ENCODE data around the gene FHOD3. TPM values are rescaled to one million over a fixed set of nuclear protein-coding genes. Genes with fewer than 3 reads are reported as not detected.

The FHOD3 gene
- total RNA-seq, 2 experiments from 2014 or later, result not detected

DNA sequence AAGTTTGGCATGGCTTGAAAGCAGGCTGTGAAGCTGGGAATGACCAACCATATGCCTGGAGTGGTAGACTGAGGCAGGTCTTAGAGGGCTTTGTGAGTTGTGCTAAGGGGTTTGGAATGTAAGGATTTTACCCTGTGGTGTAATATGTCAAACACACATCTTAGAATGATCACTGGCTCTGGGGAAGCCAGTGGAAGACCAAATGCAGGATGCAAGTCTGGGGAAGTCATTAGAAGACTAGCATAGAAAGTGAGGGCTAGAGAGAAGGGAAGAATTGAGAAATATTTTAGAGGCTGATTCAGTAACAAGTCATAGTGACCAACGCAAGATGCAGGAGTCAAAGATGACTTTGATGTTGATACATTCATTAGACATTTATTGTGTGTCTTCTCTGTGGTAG lies 3.5 kb upstream of the FHOD3 start:
- ATAC-seq (no peak), DNase-seq (no peak)
- Mint-ChIP-seq H3K9me3 (no peaks in the 10 kb centered on the region), H3K4me1 (ENCODE audit: low read depth) (no peaks in the 10 kb centered on the region), H3K27me3 (peaks cover 12% of the 10 kb centered on the region), H3K4me3 (no peak overlapping the region), H3K27ac (no peak overlapping the region), H3K36me3 (ENCODE audit: low read depth) (no peaks in the 10 kb centered on the region)
- TF ChIP-seq, protein P1, sequence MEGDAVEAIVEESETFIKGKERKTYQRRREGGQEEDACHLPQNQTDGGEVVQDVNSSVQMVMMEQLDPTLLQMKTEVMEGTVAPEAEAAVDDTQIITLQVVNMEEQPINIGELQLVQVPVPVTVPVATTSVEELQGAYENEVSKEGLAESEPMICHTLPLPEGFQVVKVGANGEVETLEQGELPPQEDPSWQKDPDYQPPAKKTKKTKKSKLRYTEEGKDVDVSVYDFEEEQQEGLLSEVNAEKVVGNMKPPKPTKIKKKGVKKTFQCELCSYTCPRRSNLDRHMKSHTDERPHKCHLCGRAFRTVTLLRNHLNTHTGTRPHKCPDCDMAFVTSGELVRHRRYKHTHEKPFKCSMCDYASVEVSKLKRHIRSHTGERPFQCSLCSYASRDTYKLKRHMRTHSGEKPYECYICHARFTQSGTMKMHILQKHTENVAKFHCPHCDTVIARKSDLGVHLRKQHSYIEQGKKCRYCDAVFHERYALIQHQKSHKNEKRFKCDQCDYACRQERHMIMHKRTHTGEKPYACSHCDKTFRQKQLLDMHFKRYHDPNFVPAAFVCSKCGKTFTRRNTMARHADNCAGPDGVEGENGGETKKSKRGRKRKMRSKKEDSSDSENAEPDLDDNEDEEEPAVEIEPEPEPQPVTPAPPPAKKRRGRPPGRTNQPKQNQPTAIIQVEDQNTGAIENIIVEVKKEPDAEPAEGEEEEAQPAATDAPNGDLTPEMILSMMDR (IDR thresholded peaks at IDR 0.05), result no peak
- CTCF ChIA-PET, result interaction anchor here (0.6 to 1.6 kb wide), 4 partner anchors 8 to 344 kb away, joined by 3 to 7 read pairs (median 4); no protein-coding TSS in a partner anchor
- intact Hi-C loops (cut with micrococcal nuclease), result no loop called here
- POLR2A ChIA-PET, result no interaction called here

DNA sequence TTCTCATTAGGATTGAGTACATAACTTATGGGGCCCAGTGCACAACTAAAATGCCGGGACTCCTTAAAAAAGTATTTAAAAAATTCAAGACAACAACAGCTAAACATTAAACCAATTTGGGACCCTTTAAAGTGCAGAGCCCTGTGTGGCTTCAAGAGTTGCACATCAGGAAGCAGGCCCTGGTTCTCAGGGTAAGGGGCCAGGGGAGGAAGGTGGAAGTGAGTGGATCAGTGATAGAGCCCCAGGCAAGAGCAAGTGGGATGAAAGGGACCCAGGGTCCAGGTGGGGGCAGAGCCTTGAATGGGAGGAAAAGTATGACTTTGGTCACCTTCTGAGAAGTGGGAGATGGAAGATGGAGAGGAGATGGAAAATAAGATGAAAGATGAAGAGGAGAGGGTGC lies 2.3 kb upstream of the FHOD3 start:
- no peaks in the 10 kb centered on the region for H3K9me3 Mint-ChIP-seq
- no peak overlapping the region for H3K27ac Mint-ChIP-seq
- no peak for DNase-seq
- H3K27me3 Mint-ChIP-seq, result peaks cover 16% of the 10 kb centered on the region
- no peaks in the 10 kb centered on the region for H3K4me1 Mint-ChIP-seq (ENCODE audit: low read depth)
- no peak overlapping the region for H3K4me3 Mint-ChIP-seq
- intact Hi-C loops (cut with micrococcal nuclease), result no loop called here
- no peak for ATAC-seq
- H3K36me3 Mint-ChIP-seq (ENCODE audit: low read depth), result no peaks in the 10 kb centered on the region
- POLR2A ChIA-PET, result no interaction called here
- CTCF ChIA-PET, result interaction anchor here (1.1 to 1.3 kb wide), 2 partner anchors 9 to 199 kb away, joined by 3 to 4 read pairs; no protein-coding TSS in a partner anchor
- TF ChIP-seq, protein P1 (IDR thresholded peaks at IDR 0.05), result no peak

DNA sequence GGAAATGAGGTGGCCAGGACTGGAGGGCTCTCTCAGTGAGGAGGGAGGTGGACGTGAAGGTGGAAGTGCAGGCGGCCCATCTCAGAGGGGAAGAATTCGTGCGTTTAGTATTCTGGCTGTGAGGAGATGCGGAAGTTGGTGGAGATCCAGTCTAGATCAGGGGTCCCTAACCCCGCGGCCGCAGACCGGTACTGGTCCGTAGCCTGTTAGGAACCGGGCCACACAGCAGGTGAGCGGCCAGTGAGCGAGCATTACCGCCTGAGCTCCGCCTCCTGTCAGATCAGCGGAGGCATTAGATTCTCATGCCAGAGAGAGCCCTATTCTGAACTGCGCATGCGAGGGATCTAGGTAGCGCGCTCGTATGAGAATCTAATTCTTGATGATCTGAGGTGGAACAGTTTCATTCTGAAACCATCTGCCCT lies 1.6 kb upstream of the FHOD3 start:
- ATAC-seq, result no peak
- H3K36me3 Mint-ChIP-seq (ENCODE audit: low read depth), result no peaks in the 10 kb centered on the region
- H3K27me3 Mint-ChIP-seq, result peaks cover 16% of the 10 kb centered on the region
- no peak overlapping the region for H3K4me3 Mint-ChIP-seq
- DNase-seq, result no peak
- POLR2A ChIA-PET, result no interaction called here
- no peaks in the 10 kb centered on the region for H3K9me3 Mint-ChIP-seq
- no peaks in the 10 kb centered on the region for H3K4me1 Mint-ChIP-seq (ENCODE audit: low read depth)
- CTCF ChIA-PET, result no interaction called here
- TF ChIP-seq, protein P1 (IDR thresholded peaks at IDR 0.05), result no peak
- H3K27ac Mint-ChIP-seq, result no peak overlapping the region
- intact Hi-C loops (cut with micrococcal nuclease), result no loop called here

DNA sequence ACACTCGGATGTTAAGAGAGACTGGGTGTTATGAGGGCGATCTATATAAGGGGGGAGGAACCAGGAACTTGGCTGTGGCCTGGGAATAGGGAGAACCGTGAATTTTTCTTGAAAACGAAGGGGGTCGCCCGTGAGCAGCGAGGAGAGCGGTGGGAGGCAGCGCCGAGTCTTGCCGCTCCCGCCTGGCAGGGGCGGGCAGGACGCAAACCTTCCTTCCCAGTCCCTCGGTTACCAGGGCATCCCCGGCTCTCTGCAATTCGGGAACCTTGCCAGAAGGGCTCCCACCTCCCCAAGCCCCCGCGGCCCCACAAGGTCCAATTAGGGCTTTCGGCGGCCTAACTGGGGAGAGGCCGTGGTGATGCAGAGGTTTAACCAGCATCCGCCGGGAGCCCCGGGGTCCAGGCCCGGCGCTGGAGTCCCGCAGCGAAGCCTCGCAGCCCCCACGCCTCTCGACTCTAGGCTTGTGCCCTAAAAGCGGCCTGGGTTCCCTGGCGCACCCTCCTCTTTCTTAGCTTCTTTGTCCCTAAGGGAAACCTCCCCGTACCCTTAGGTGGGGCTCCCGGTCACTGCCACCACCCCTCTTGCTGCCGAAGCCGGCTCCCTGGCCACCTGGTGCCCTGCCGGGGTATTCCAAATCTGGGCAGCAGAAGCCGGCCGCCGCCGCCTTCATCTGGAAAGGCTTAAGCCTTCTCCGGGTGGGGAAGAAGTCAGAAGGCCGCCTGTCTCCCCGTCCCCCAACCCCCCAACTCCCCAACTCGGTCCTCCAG lies 680 bp upstream of the FHOD3 start:
- peak; percentile 24 for DNase-seq

More for the DNA sequence above, 680 bp upstream of the FHOD3 start:
- no peaks in the 10 kb centered on the region for H3K9me3 Mint-ChIP-seq
- H3K4me1 Mint-ChIP-seq (ENCODE audit: low read depth), result no peaks in the 10 kb centered on the region
- ChIA-PET CTCF (interaction anchor here (0.6 to 2.1 kb wide), 2 partner anchors 201 to 290 kb away, joined by 3 to 4 read pairs; no protein-coding TSS in a partner anchor), POLR2A (no interaction called here)
- H3K4me3 Mint-ChIP-seq, result peak overlapping the region; percentile 25
- intact Hi-C loops (cut with micrococcal nuclease), result no loop called here
- ATAC-seq, result peak; percentile 22
- peaks cover 13% of the 10 kb centered on the region for H3K27me3 Mint-ChIP-seq
- no peak overlapping the region for H3K27ac Mint-ChIP-seq
- TF ChIP-seq, protein P1 (IDR thresholded peaks at IDR 0.05), result no peak
- H3K36me3 Mint-ChIP-seq (ENCODE audit: low read depth), result no peaks in the 10 kb centered on the region
